ENCODE measurements around the gene MAD1L1.
"Not testable (repeated sequence)": the region's sequence is repeated elsewhere in the genome, so short reads cannot be mapped to it uniquely, and the experiment has no call there.

The MAD1L1 gene

DNA sequence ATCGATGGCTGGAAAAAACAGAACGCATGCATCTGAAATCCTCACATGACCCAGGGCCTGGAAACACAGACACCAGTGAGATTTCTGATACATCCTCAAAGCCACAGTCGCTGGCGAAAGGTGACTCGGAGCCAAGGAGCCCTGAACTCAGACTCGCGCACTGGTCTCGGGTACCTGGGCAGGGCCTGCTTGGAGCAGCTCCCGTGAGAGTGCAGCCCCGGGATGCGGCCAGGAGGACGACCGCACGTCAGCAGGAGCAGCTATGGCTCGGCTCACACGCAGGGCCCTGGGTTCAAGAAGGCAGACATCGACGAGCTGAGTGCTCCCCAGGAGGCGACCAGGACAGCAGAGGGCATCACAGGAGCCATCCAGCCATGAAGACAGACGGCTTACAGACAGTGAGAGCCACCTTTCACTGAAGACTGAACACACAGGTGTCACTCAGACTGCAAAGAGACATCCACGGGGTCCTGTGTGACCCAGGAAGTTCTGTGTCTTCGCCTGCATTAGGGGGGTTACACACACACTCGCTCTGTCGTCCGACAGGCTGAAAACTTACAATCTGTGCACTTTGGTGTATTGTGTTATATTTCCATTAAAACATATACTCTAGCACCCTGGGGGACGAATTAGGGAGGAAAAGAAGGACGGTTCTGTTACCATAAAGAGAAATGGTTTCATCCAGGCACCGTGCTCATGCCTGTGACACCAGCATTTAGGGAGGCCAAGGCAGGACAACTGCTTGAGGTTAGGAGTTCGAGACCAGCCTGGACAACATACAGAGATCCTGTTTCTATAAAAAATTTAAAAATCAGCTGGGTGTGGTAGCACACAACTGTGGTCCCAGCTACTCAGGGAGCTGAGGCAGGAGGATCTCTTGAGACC is 227.7 kb downstream of the MAD1L1 start:
- DNase-seq (ENCODE audit: low read depth, low spot score): no peak

GRCh38 chr7:2003931-2004812 is 228.6 kb downstream of the MAD1L1 start:
- DNase-seq (ENCODE audit: low read depth, low spot score): no peak

GRCh38 chr7:2003451-2003930 is 229.3 kb downstream of the MAD1L1 start:
- DNase-seq (ENCODE audit: low read depth, low spot score): no peak

DNA sequence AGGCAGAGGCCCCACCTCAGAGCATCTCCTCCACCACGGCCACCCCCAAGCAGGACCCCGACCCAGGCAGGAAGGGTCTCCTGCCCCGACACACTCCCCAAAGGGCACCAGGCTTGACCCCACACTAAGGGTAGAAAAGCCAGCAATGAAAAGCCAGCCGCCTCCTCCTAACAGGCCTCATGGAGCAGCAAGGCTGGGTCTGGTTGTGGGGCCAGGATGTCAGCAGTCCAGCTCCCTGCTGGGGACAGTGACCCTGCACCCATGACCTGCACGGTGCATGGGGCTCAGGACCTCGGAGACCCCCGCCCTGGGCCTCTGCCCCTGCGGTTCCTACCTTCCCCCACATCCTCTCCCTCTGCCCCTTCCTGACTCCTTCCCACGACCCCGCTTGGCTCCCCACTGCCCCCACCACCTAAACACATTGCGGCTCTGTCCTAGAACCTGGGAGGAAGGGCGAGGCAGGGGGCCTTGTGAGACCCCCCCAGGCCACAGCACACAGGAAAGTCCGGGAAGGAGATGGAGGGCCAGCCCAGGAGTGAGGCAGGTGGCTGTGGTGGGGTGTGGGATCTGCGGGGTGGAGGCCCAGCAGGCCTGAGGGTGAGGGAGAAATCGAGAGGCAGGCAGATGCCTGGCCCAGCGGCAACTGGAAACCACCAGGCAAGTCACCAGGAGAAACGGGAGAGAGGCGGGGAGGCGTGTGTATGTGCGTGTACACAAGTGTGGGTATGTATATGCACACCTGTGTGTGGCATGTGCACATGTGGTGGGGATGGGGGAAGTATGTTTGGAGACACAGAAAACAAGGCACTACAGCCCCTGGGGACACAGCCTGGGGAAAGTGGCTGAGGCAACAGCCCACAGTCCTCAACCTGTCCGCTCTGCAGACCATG is 229.9 kb downstream of the MAD1L1 start:
- no peak for DNase-seq (ENCODE audit: low read depth, low spot score)

GRCh38 chr7:2001601-2002442 is 230.9 kb downstream of the MAD1L1 start:
- DNase-seq (ENCODE audit: low read depth, low spot score): no peak

- DNase-seq (ENCODE audit: low read depth, low spot score): no peak
Observed at GRCh38 chr7:2000746-2001321, 231.9 kb downstream of the MAD1L1 start.

- no peak for DNase-seq (ENCODE audit: low read depth, low spot score)
Observed at GRCh38 chr7:2000153-2000687, 232.5 kb downstream of the MAD1L1 start.

GRCh38 chr7:1999278-1999984 is 233.3 kb downstream of the MAD1L1 start:
- DNase-seq (ENCODE audit: low read depth, low spot score): no peak

- DNase-seq (ENCODE audit: low read depth, low spot score): no peak
Observed at GRCh38 chr7:1998146-1998545, 234.6 kb downstream of the MAD1L1 start.

GRCh38 chr7:1997537-1998076 is 235.1 kb downstream of the MAD1L1 start:
- DNase-seq (ENCODE audit: low read depth, low spot score): no peak

DNA sequence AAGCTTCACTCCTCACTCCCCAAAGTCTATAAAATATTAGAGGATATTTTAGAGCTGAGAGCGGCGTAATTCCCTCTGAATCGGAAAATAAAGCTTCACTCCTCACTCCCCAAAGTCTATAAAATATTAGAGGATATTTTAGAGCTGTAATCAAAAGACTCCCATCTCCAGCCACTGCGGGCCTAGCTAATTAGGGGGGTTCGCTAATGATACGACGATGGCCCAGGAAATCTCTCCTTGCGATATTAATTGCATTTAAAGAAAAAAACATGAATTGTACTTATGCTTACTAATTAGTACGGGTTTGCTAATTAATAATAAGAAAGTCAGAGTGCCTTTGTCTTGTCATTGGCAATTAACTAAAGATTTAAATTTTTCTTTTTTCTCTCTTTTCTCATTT is 235.9 kb downstream of the MAD1L1 start:
- DNase-seq (ENCODE audit: low read depth, low spot score): no peak

DNA sequence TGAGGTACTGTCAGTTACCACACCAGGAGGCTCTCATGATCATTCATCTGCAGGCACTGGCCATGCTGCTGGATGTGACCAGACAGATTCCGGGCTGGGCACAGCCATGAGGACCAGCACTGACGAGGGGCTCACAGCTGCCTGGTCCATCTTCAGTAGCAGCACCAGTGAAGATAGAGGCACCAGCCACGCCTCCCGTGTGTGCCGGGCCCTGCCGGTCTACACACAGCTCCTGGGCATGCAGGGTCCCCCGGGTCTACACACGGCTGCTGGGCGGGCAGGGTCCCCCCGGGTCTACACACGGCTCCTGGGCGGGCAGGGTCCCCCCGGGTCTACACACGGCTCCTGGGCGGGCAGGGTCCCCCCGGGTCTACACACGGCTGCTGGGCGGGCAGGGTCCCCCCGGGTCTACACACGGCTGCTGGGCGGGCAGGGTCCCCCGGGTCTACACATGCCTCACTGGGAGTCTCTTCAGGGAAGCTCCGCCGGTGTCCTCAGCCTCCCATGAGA is 236.8 kb downstream of the MAD1L1 start:
- DNase-seq (ENCODE audit: low read depth, low spot score): not testable (repeated sequence)

- DNase-seq (ENCODE audit: low read depth, low spot score): no peak
Observed at GRCh38 chr7:1995426-1995825, 237.3 kb downstream of the MAD1L1 start.

- DNase-seq (ENCODE audit: low read depth, low spot score): no peak
Observed at GRCh38 chr7:1994931-1995330, 237.8 kb downstream of the MAD1L1 start.

GRCh38 chr7:1993776-1994740 is 238.7 kb downstream of the MAD1L1 start:
- no peak for DNase-seq (ENCODE audit: low read depth, low spot score)

GRCh38 chr7:1993031-1993695 is 239.6 kb downstream of the MAD1L1 start:
- no peak for DNase-seq (ENCODE audit: low read depth, low spot score)

DNA sequence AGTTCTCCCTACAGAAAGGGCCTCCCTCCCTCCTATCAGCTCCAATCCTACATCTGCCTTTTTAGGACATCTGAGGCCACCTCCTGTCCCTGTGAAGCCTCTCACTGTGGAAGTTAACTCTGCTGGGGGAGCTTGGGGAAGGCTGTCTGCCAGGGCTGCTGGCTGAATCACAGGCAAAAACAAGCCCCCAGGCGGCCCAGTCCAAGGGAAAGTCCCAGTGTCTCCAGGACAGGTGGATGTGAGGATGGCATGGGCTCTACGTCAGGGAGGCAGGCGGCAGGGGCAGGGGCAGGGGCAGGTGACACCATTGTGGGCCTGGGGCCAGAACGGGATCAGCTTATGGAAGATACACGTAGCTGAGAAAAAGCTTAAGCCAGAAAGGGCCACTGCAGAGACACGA is 240.2 kb downstream of the MAD1L1 start:
- DNase-seq (ENCODE audit: low read depth, low spot score): no peak
